ENCODE results near the gene CBLN3. TPM values are rescaled to one million over a fixed set of nuclear protein-coding genes. Genes with fewer than 3 reads are reported as not detected.

The CBLN3 gene
- polyA plus RNA-seq, 1 donor from 2014 or later: not detected

- Histone ChIP-seq H3K4me3 (ENCODE audit: low read length) (no peak overlapping the region), H3K36me3 (ENCODE audit: insufficient read depth, low read length) (peaks cover 5% of the 10 kb centered on the region), H3K4me2 (ENCODE audit: low read length) (no peak overlapping the region), H3K9me3 (ENCODE audit: low read length) (no peaks in the 10 kb centered on the region), H3F3A (ENCODE audit: insufficient read depth, low read length, poor library complexity, severe bottlenecking) (no peaks in the 10 kb centered on the region), H2AFZ (ENCODE audit: low read depth, low read length) (no peak overlapping the region), H3K9ac (ENCODE audit: low read length) (no peak overlapping the region), H4K20me1 (ENCODE audit: insufficient read depth) (no peaks in the 10 kb centered on the region), H3K27ac (ENCODE audit: low read length) (no peak overlapping the region), H3K27me3 (ENCODE audit: insufficient read depth, low read depth, low read length) (peaks cover 2% of the 10 kb centered on the region), H3K9me2 (ENCODE audit: insufficient read depth, low read length) (no peaks in the 10 kb centered on the region), H3K79me2 (replicated peaks; ENCODE audit: insufficient read depth, low read length) (no peaks in the 10 kb centered on the region)
- TF ChIP-seq EZH2 (IDR thresholded peaks at IDR 0.05; ENCODE audit: borderline replicate concordance, insufficient read depth, low read length, poor library complexity, severe bottlenecking): no peak
- no peak for TF ChIP-seq POLR2AphosphoS5 (IDR thresholded peaks at IDR 0.05)
- no peak for TF ChIP-seq MXI1 (conservative IDR thresholded peaks at IDR 0.05; ENCODE audit: poor library complexity, severe bottlenecking)
- TF ChIP-seq RAD21 (conservative IDR thresholded peaks at IDR 0.05): no peak
- no peak for TF ChIP-seq TAF1 (IDR thresholded peaks at IDR 0.05; ENCODE audit: low read depth)
- TF ChIP-seq, protein P1, sequence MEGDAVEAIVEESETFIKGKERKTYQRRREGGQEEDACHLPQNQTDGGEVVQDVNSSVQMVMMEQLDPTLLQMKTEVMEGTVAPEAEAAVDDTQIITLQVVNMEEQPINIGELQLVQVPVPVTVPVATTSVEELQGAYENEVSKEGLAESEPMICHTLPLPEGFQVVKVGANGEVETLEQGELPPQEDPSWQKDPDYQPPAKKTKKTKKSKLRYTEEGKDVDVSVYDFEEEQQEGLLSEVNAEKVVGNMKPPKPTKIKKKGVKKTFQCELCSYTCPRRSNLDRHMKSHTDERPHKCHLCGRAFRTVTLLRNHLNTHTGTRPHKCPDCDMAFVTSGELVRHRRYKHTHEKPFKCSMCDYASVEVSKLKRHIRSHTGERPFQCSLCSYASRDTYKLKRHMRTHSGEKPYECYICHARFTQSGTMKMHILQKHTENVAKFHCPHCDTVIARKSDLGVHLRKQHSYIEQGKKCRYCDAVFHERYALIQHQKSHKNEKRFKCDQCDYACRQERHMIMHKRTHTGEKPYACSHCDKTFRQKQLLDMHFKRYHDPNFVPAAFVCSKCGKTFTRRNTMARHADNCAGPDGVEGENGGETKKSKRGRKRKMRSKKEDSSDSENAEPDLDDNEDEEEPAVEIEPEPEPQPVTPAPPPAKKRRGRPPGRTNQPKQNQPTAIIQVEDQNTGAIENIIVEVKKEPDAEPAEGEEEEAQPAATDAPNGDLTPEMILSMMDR (IDR thresholded peaks at IDR 0.05; ENCODE audit: poor library complexity, severe bottlenecking): no peak
- TF ChIP-seq EP300 (conservative IDR thresholded peaks at IDR 0.05; ENCODE audit: poor library complexity, severe bottlenecking): no peak
- no peak for TF ChIP-seq SMC3 (conservative IDR thresholded peaks at IDR 0.05; ENCODE audit: poor library complexity)
- TF ChIP-seq REST (IDR thresholded peaks at IDR 0.05; ENCODE audit: borderline replicate concordance): no peak
These were observed 5.2 kb upstream of the CBLN3 start for GRCh38 chr14:24434676-24435075.

- no peak overlapping the region for H2AFZ ChIP-seq (ENCODE audit: low read depth, low read length)
- TF ChIP-seq, protein P1 (IDR thresholded peaks at IDR 0.05; ENCODE audit: poor library complexity, severe bottlenecking): no peak
- TF ChIP-seq POLR2AphosphoS5 (IDR thresholded peaks at IDR 0.05): no peak
- TF ChIP-seq MXI1 (conservative IDR thresholded peaks at IDR 0.05; ENCODE audit: poor library complexity, severe bottlenecking): no peak
- no peak for TF ChIP-seq SMC3 (conservative IDR thresholded peaks at IDR 0.05; ENCODE audit: poor library complexity)
- TF ChIP-seq TAF1 (IDR thresholded peaks at IDR 0.05; ENCODE audit: low read depth): no peak
- peaks cover 1% of the 10 kb centered on the region for H3K36me3 ChIP-seq (ENCODE audit: insufficient read depth, low read length)
- H3K9me3 ChIP-seq (ENCODE audit: low read length): no peaks in the 10 kb centered on the region
- no peaks in the 10 kb centered on the region for H3F3A ChIP-seq (ENCODE audit: insufficient read depth, low read length, poor library complexity, severe bottlenecking)
- no peaks in the 10 kb centered on the region for H4K20me1 ChIP-seq (ENCODE audit: insufficient read depth)
- no peak overlapping the region for H3K9ac ChIP-seq (ENCODE audit: low read length)
- H3K9me2 ChIP-seq (ENCODE audit: insufficient read depth, low read length): no peaks in the 10 kb centered on the region
- H3K79me2 ChIP-seq (replicated peaks; ENCODE audit: insufficient read depth, low read length): no peaks in the 10 kb centered on the region
- no peak overlapping the region for H3K4me2 ChIP-seq (ENCODE audit: low read length)
- no peak overlapping the region for H3K4me3 ChIP-seq (ENCODE audit: low read length)
- H3K27ac ChIP-seq (ENCODE audit: low read length): no peak overlapping the region
- H3K27me3 ChIP-seq (ENCODE audit: insufficient read depth, low read depth, low read length): peaks cover 8% of the 10 kb centered on the region
These were observed 4.6 kb upstream of the CBLN3 start for GRCh38 chr14:24434036-24434435.
